GM12878 (cell line): ENCODE measurements around the gene DHDH. TPM values are rescaled to one million over a fixed set of nuclear protein-coding genes. Genes with fewer than 3 reads are reported as not detected.

Source experiments
- ATAC-seq: fragments of 200-7000 bp; cut with Tn5 transposase; 3 replicates; pipeline ENCODE4 v1.9.1; 2020; ENCODE audit warnings: mild to moderate bottlenecking, moderate library complexity
- BruUV-seq: library from RNA; stranded (reverse); fragments of 400-500 nt; replicated peaks from 2 replicates; lab custom pipeline; 2021; lab: Mats Ljungman, UMichigan
- CTCF ChIA-PET: fragments of 300-600 bp; sonication (Branson Sonifier 250); formaldehyde crosslinking; extraction: SDS; loops from one replicate; lab custom pipeline; 2021; ENCODE audit warnings: inconsistent platforms; lab: Yijun Ruan, JAX
- POLR2A ChIA-PET: fragments of 350-600 bp; formaldehyde crosslinking; extraction: SDS; loops from one replicate; lab custom pipeline; 2021; ENCODE audit warnings: inconsistent platforms; lab: Charles Lee
- RAD21 ChIA-PET: fragments of 300-600 bp; sonication (Branson Sonifier 250); formaldehyde crosslinking; loops from one replicate; lab custom pipeline; 2023; ENCODE audit warnings: antibody characterized with exemption; ENCODE audit not compliant: unreplicated experiment; lab: Charles Lee
- SMC1A ChIA-PET: fragments of 300-600 bp; sonication (Branson Sonifier 250); formaldehyde crosslinking; loops from one replicate; lab custom pipeline; 2023; ENCODE audit not compliant: unreplicated experiment, uncharacterized antibody; lab: Charles Lee
- DNase-seq: peaks from one replicate; pipeline ENCODE4 v3.0.0-alpha.2; 2011; ENCODE audit warnings: low read depth, low spot score
- FAIRE-seq: peaks from 3 replicates; lab custom pipeline; 2011; peaks lifted over from hg19 to GRCh38; lab: Jason Lieb, UNC
- H2AFZ ChIP-seq: 2 replicates; pipeline ENCODE4 v1.6.0; 2011; ENCODE audit warnings: low read depth, low read length, control low read depth; ENCODE audit not compliant: control insufficient read depth
- H3K27ac ChIP-seq: 2 replicates; pipeline ENCODE4 v1.5.1; 2011; ENCODE audit warnings: control low read depth; ENCODE audit not compliant: control insufficient read depth, insufficient read depth
- H3K27me3 ChIP-seq, 2 experiments: replicated peaks in 1 of 2; 2 replicates each; pipeline versions ENCODE4 v1.6.0 to v1.6.1; 2011; ENCODE audit warnings: low read length in 1 of 2; ENCODE audit not compliant: control insufficient read depth in 2 of 2, insufficient read depth in 2 of 2
- H3K36me3 ChIP-seq, 2 experiments: 2 replicates each; pipeline ENCODE4 v1.5.1; 2011; ENCODE audit warnings: low read length in 1 of 2; ENCODE audit not compliant: control insufficient read depth in 2 of 2, insufficient read depth in 2 of 2
- H3K4me1 ChIP-seq: 2 replicates; pipeline ENCODE4 v1.6.1; 2011; ENCODE audit warnings: mild to moderate bottlenecking, low read length, moderate library complexity, mixed read lengths; ENCODE audit not compliant: control insufficient read depth, insufficient read depth
- H3K4me2 ChIP-seq: 2 replicates; pipeline ENCODE4 v1.6.0; 2011; ENCODE audit warnings: control low read depth; ENCODE audit not compliant: control insufficient read depth, insufficient read depth
- H3K4me3 ChIP-seq: fragments of 200-600 bp; sonication (generic); 2 replicates; pipeline ENCODE4 v1.5.1; 2016
- H3K79me2 ChIP-seq: 2 replicates; pipeline ENCODE4 v1.6.0; 2011; ENCODE audit warnings: low read length; ENCODE audit not compliant: control insufficient read depth, insufficient read depth
- H3K9ac ChIP-seq: 2 replicates; pipeline ENCODE4 v1.8.0; 2011; ENCODE audit warnings: low read length, control low read depth, mixed read lengths; ENCODE audit not compliant: control insufficient read depth, insufficient read depth
- H3K9me3 ChIP-seq: replicated peaks from 3 replicates; pipeline ENCODE4 v1.5.1; 2011; ENCODE audit warnings: mild to moderate bottlenecking, low read length; ENCODE audit not compliant: control insufficient read depth, insufficient read depth
- H4K20me1 ChIP-seq: 2 replicates; pipeline ENCODE4 v1.6.0; 2011; ENCODE audit not compliant: control insufficient read depth, insufficient read depth
- CBX5 ChIP-seq: sonication (generic); IDR thresholded peaks from 2 replicates; pipeline ENCODE4 v1.6.1; 2016; ENCODE audit warnings: low read depth, moderate library complexity, mild to moderate bottlenecking, inconsistent platforms
- JUND ChIP-seq: IDR thresholded peaks from 2 replicates; pipeline ENCODE4 v1.6.1; 2012; ENCODE audit warnings: low read depth, mild to moderate bottlenecking, low read length, improper control_type of control experiment, moderate library complexity
- KDM1A ChIP-seq: fragments of 200-600 bp; sonication (generic); IDR thresholded peaks from 2 replicates; pipeline ENCODE4 v1.6.1; 2016; ENCODE audit warnings: borderline replicate concordance
- PAX5 ChIP-seq: IDR thresholded peaks from 2 replicates; pipeline ENCODE4 v1.6.1; 2011; ENCODE audit warnings: low read depth, low read length, borderline replicate concordance
- TCF3 ChIP-seq: IDR thresholded peaks from 2 replicates; pipeline ENCODE4 v1.6.1; 2012; ENCODE audit warnings: low read depth, mild to moderate bottlenecking, low read length, borderline replicate concordance; ENCODE audit not compliant: insufficient read depth
- WGBS: methylation state at CpG from one replicate; pipeline ENCODE4 v1.1.6; 2016; ENCODE audit warnings: low lambda C conversion rate; ENCODE audit not compliant: insufficient replicate concordance, insufficient coverage; ENCODE audit errors: missing lambda C conversion rate; 5-methylcytosine and 5-hydroxymethylcytosine counted together
- in situ Hi-C: fragments of 300-500 bp; cut with MboI; formaldehyde crosslinking; loops from 9 replicates; pipeline ENCODE4 v1.14.3; 2018; ENCODE audit warnings: mixed read lengths
- intact Hi-C: fragments of 100-400 bp; cut with micrococcal nuclease; formaldehyde crosslinking; loops from one replicate; pipeline ENCODE4 v1.14.2; 2022; ENCODE audit not compliant: unreplicated experiment
- polyA plus RNA-seq, 11 experiments: library from polyadenylated mRNA; depleted of rRNA in 4 of 11; unstranded in 6 of 11; stranded (reverse) in 5 of 11; fragments of >200 nt; fragmentation: Nextera tagmentation in 4 of 11; fragmentation: Illumina TruSeq in 1 of 11; extraction: Ambion mirVana in 4 of 11; extraction: Trizol in 1 of 11; gene quantifications; 1 replicate in 1 of 11; 2 replicates in 10 of 11; pipeline versions ENCODE4 v1.2.1 to v1.2.3, GENCODE V29; 2011 to 2016; ENCODE audit warnings: inconsistent platforms in 2 of 11, missing spikeins in 2 of 11, low read depth in 1 of 11
- total RNA-seq, 4 experiments: library from RNA; depleted of rRNA in 3 of 4; stranded (reverse); fragments of >200 nt in 3 of 4; fragmentation: Illumina TruSeq in 1 of 4; extraction: Trizol in 1 of 4; gene quantifications; 2 replicates each; pipeline versions ENCODE4 v1.2.1 to v1.2.3, GENCODE V29; 2013 to 2021
- TF ChIP-seq, protein P1 (sequence below): fragments of 450-650 bp; formaldehyde crosslinking; IDR thresholded peaks from 2 replicates; pipeline ENCODE4 v1.5.0; 2022; ENCODE audit warnings: mild to moderate bottlenecking, missing genetic modification characterization
- TF ChIP-seq, protein P2 (sequence below): fragments of 450-650 bp; formaldehyde crosslinking; IDR thresholded peaks from 2 replicates; pipeline ENCODE4 v1.4.0; 2020; ENCODE audit warnings: mild to moderate bottlenecking, moderate library complexity
- TF ChIP-seq, protein P3 (sequence below): IDR thresholded peaks from 2 replicates; pipeline ENCODE4 v1.6.1; 2011; ENCODE audit warnings: borderline replicate concordance, low read depth, mild to moderate bottlenecking, moderate library complexity, low read length; ENCODE audit not compliant: insufficient read depth, poor library complexity, severe bottlenecking
- TF ChIP-seq, protein P4 (sequence below): IDR thresholded peaks from 2 replicates; pipeline ENCODE4 v1.6.1; 2012; ENCODE audit warnings: low read length, inconsistent platforms

DHDH gene
- total and polyA plus RNA-seq, 10 of the 15 experiments (the other 5 are each of a cell fraction or from before 2014, with no cell fraction given), result 0.13 to 0.21 (median 0.15) TPM; not detected in 7

DNA sequence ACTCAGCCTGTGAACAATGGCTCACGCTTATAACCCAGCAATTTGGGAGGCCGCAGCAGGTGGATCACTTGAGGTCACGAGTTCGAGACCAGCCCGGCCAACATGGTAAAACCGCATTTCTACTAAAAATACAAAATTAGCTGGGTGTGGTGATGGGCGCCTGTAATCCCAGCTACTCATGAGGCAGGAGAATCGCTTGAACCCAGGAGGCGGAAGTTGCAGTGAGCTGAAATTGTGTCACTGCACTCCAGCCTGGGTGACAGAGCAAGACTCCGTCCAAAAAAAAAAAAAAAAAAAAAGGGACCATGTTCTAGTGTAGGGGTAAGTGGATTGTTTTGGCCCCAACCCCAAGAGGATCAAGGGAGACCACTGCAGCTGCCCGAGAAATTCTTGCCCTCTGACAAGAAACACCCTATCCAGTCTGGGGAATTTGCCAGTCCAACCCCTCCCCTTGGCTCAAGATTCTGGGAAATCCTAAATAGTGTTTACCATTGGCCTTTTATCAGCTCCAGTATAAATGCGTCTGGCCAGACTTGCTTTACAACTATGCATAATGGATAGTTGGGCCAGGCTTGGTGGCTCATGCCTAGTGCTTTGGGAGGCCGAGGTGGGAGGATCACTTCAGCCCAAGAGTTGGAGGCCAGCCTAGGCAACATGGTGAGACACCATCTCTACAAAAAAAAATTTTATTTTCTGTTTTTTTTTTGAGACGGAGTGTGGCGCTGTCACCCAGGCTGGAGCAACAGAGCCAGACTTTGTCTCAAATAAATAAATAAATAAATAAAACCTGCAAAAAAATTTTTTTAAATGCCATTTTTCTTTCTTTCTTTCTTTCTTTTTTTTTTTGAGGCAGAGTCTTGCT, 5.1 kb upstream of the DHDH start:
- ChIA-PET CTCF (interaction anchor here (0.6 kb wide), 1 partner anchor 86 kb away, joined by 3 read pairs; no protein-coding TSS in a partner anchor), RAD21 (interaction anchor here (0.7 to 1.5 kb wide), 2 partner anchors 42 to 64 kb away, joined by 3 read pairs; no protein-coding TSS in a partner anchor), POLR2A (interaction anchor here (0.6 to 0.7 kb wide), 7 partner anchors 8 to 201 kb away, joined by 3 to 8 read pairs (median 4); no protein-coding TSS in a partner anchor), SMC1A (no interaction called here)
- no peak overlapping the region for H3K9ac ChIP-seq
- intact Hi-C loops (no loop called here), in situ Hi-C loops (no loop called here)
- H3K9me3 ChIP-seq, result no peaks in the 10 kb centered on the region
- no peaks in the 10 kb centered on the region for H3K79me2 ChIP-seq
- no peaks in the 10 kb centered on the region for H3K36me3 ChIP-seq
- no peak for FAIRE-seq
- BruUV-seq, result no TSS peak
- WGBS, result 80% methylated on average over 14 of the region's 15 CpGs
- DNase-seq, result no peak
- TF ChIP-seq, protein P1, sequence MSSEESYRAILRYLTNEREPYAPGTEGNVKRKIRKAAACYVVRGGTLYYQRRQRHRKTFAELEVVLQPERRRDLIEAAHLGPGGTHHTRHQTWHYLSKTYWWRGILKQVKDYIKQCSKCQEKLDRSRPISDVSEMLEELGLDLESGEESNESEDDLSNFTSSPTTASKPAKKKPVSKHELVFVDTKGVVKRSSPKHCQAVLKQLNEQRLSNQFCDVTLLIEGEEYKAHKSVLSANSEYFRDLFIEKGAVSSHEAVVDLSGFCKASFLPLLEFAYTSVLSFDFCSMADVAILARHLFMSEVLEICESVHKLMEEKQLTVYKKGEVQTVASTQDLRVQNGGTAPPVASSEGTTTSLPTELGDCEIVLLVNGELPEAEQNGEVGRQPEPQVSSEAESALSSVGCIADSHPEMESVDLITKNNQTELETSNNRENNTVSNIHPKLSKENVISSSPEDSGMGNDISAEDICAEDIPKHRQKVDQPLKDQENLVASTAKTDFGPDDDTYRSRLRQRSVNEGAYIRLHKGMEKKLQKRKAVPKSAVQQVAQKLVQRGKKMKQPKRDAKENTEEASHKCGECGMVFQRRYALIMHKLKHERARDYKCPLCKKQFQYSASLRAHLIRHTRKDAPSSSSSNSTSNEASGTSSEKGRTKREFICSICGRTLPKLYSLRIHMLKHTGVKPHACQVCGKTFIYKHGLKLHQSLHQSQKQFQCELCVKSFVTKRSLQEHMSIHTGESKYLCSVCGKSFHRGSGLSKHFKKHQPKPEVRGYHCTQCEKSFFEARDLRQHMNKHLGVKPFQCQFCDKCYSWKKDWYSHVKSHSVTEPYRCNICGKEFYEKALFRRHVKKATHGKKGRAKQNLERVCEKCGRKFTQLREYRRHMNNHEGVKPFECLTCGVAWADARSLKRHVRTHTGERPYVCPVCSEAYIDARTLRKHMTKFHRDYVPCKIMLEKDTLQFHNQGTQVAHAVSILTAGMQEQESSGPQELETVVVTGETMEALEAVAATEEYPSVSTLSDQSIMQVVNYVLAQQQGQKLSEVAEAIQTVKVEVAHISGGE (CRISPR knock-in tag), result no peak
- TF ChIP-seq, protein P2, sequence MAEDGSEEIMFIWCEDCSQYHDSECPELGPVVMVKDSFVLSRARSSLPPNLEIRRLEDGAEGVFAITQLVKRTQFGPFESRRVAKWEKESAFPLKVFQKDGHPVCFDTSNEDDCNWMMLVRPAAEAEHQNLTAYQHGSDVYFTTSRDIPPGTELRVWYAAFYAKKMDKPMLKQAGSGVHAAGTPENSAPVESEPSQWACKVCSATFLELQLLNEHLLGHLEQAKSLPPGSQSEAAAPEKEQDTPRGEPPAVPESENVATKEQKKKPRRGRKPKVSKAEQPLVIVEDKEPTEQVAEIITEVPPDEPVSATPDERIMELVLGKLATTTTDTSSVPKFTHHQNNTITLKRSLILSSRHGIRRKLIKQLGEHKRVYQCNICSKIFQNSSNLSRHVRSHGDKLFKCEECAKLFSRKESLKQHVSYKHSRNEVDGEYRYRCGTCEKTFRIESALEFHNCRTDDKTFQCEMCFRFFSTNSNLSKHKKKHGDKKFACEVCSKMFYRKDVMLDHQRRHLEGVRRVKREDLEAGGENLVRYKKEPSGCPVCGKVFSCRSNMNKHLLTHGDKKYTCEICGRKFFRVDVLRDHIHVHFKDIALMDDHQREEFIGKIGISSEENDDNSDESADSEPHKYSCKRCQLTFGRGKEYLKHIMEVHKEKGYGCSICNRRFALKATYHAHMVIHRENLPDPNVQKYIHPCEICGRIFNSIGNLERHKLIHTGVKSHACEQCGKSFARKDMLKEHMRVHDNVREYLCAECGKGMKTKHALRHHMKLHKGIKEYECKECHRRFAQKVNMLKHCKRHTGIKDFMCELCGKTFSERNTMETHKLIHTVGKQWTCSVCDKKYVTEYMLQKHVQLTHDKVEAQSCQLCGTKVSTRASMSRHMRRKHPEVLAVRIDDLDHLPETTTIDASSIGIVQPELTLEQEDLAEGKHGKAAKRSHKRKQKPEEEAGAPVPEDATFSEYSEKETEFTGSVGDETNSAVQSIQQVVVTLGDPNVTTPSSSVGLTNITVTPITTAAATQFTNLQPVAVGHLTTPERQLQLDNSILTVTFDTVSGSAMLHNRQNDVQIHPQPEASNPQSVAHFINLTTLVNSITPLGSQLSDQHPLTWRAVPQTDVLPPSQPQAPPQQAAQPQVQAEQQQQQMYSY (CRISPR knock-in tag), result no peak
- TF ChIP-seq, protein P3, sequence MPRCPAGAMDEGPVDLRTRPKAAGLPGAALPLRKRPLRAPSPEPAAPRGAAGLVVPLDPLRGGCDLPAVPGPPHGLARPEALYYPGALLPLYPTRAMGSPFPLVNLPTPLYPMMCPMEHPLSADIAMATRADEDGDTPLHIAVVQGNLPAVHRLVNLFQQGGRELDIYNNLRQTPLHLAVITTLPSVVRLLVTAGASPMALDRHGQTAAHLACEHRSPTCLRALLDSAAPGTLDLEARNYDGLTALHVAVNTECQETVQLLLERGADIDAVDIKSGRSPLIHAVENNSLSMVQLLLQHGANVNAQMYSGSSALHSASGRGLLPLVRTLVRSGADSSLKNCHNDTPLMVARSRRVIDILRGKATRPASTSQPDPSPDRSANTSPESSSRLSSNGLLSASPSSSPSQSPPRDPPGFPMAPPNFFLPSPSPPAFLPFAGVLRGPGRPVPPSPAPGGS, result no peak
- TF ChIP-seq, protein P4, sequence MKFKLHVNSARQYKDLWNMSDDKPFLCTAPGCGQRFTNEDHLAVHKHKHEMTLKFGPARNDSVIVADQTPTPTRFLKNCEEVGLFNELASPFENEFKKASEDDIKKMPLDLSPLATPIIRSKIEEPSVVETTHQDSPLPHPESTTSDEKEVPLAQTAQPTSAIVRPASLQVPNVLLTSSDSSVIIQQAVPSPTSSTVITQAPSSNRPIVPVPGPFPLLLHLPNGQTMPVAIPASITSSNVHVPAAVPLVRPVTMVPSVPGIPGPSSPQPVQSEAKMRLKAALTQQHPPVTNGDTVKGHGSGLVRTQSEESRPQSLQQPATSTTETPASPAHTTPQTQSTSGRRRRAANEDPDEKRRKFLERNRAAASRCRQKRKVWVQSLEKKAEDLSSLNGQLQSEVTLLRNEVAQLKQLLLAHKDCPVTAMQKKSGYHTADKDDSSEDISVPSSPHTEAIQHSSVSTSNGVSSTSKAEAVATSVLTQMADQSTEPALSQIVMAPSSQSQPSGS, result no peak
- TF ChIP-seq TCF3 (no peak), JUND (no peak), KDM1A (no peak), CBX5 (no peak), PAX5 (no peak)
- no peaks in the 10 kb centered on the region for H4K20me1 ChIP-seq
- no peak overlapping the region for H2AFZ ChIP-seq
- H3K27ac ChIP-seq, result no peak overlapping the region
- H3K4me3 ChIP-seq, result no peak overlapping the region
- ATAC-seq, result no peak
- no peak overlapping the region for H3K4me2 ChIP-seq
- peaks cover 3% of the 10 kb centered on the region; the same call in 1 of the 2 replicates for H3K4me1 ChIP-seq
- H3K27me3 ChIP-seq, result 0 out of 4 replicates have a peak, but pooled peaks cover 0 to 1% of the 10 kb centered on the region in 2 experiments
